Measurements from ENCODE around the gene SGTA. TPM values are rescaled to one million over a fixed set of nuclear protein-coding genes. Genes with fewer than 3 reads are reported as not detected.

SGTA gene
- total RNA-seq, 1 donor, result 39.4 TPM

DNA sequence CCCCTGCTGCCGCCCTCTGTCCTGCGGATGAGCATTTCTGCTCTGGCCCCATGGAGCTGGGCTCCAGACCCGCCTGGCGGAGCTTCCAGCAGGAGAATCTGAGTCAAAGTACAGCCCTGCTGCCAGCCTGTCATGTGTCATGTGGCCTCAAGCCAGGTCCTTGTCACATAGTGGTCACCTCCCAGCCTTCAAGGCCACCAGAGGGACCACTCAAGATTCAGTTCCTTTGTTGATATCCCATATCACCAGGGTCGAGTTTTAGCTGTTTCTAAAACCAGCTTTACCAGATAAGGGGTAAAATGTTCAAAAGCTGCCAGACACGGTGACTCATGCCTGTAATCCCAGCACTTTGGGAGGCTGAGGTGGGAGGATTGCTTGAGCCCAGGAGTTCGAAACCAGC lies 15.7 kb upstream of the SGTA start:
- TF ChIP-seq, protein P1, sequence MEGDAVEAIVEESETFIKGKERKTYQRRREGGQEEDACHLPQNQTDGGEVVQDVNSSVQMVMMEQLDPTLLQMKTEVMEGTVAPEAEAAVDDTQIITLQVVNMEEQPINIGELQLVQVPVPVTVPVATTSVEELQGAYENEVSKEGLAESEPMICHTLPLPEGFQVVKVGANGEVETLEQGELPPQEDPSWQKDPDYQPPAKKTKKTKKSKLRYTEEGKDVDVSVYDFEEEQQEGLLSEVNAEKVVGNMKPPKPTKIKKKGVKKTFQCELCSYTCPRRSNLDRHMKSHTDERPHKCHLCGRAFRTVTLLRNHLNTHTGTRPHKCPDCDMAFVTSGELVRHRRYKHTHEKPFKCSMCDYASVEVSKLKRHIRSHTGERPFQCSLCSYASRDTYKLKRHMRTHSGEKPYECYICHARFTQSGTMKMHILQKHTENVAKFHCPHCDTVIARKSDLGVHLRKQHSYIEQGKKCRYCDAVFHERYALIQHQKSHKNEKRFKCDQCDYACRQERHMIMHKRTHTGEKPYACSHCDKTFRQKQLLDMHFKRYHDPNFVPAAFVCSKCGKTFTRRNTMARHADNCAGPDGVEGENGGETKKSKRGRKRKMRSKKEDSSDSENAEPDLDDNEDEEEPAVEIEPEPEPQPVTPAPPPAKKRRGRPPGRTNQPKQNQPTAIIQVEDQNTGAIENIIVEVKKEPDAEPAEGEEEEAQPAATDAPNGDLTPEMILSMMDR (IDR thresholded peaks at IDR 0.05; ENCODE audit: insufficient read depth, low read length), result no peak
- H3K4me3 ChIP-seq (ENCODE audit: low read depth, low read length), result no peak overlapping the region
- peak; percentile 10 for DNase-seq (ENCODE audit: low read depth)

DNA sequence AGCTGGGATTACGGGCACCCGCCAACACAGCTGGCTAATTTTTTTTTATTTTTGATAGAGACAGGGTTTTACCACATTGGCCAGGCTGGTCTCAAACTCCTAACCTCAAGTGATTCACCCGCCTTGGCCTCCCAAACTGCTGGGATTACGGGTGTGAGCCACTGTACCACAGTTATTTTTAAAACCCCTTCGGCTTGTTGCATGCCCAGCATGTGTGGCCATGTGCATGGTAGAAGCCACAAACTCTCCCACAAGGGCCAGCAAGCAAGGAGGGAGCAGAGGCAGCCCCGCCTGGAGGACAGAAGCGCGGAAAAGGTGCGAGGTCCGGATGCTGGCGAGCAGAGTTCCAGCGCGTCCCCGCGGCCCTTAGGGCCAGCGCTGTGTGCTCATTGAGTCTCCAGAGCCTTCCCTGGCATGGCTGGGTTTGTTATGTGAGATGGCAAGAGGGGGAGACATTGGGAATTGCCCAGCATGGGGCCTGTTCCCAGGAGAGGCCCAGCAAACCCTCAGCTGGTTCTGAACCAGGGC lies 15.1 kb upstream of the SGTA start:
- TF ChIP-seq, protein P1 (IDR thresholded peaks at IDR 0.05; ENCODE audit: insufficient read depth, low read length), result no peak
- H3K4me3 ChIP-seq (ENCODE audit: low read depth, low read length), result no peak overlapping the region
- no peak for DNase-seq (ENCODE audit: low read depth)

DNA sequence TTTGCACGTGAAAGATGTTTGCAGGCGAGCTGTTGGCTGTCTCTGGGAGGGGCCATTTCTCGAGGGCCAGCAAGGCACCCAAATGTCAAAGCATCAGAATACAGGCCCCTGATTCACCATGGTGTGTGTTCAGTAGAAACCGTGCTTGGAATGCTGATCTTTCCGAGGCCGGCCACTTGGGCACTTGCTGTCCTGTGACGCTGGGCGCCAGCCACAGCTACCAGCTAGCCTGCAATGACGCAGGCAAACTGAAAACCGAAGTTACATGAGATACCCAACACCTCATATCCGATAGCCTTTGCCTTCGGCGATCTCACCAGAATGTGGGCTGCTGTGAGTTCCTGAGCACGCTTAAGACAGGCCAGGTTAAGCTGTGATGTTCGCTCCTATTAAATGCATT lies 14.2 kb upstream of the SGTA start:
- DNase-seq (ENCODE audit: low read depth), result no peak
- H3K4me3 ChIP-seq (ENCODE audit: low read depth, low read length), result no peak overlapping the region
- TF ChIP-seq, protein P1 (IDR thresholded peaks at IDR 0.05; ENCODE audit: insufficient read depth, low read length), result no peak

DNA sequence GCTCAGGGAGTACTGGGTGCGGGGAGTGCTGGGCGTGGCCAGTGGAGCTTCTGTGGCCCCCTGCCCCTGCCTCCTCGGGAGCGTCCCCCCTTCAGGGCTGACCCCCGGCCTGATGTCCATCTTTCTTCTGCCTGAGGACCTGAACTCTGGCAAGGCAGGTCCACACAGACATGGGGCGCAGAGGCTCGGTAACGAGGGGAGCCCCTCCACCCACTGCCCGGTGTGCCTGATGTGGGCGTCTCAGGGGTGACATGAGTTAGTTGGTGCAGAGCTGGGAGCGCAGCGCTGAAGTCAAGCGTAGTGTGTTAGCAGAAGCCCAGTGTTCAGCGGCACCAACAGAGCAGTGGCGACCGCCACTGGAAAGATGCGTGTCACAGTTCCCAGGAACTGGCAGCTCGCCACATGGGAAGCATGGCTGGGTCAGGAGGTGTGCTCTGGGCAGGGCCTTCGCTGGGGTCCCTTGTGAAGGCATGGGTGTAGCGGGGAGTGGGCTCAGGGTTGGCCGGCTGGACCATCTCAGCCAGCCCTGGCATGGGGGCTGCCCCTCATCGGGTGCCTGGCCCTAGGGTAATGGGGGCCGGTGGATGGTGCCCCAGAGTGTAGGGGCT lies 13.7 kb upstream of the SGTA start:
- TF ChIP-seq, protein P1 (IDR thresholded peaks at IDR 0.05; ENCODE audit: insufficient read depth, low read length), result no peak
- no peak overlapping the region for H3K4me3 ChIP-seq (ENCODE audit: low read depth, low read length)
- DNase-seq (ENCODE audit: low read depth), result no peak

DNA sequence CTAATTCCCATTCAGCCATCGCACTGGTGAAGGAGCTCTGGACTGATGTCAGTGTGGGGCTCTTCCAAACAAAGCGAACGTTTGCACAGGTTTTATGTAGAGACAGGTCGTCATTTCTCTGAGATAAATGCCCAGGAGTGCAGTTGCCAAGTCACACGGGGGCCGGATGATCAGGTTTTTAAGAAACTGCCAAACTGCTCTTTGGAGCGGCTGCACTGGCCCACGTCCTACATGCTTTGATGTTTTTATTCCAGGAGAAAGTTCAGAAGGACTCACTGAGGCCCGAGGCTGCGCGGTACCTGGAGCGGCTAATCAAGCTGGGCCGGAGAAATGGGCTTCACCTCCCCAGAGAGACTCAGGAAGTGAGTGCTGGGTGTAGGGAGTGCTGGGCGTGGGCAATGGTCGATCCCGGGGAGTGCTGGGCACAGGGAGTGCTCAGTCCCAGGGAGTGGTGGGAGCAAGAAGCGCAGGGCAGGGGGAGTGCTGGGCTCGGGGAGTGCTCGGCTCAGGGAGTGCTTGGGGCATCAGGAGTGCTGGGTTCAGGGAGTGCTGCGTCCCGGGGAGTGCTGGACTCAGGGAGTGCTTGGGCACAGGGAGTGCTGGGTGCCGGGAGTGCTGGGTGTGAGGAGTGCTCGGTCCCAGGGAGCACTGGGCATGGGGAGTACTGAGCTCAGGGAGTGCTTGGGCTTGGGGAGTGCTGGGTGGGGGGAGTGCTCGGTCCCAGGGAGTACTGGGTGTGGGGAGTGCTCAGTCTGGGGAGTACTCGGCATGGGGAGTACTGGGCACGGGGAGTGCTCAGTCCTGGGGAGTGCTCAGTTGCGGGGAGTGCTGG lies 13.0 kb upstream of the SGTA start:
- DNase-seq (ENCODE audit: low read depth), result no peak
- H3K4me3 ChIP-seq (ENCODE audit: low read depth, low read length), result no peak overlapping the region
- TF ChIP-seq, protein P1 (IDR thresholded peaks at IDR 0.05; ENCODE audit: insufficient read depth, low read length), result no peak

DNA sequence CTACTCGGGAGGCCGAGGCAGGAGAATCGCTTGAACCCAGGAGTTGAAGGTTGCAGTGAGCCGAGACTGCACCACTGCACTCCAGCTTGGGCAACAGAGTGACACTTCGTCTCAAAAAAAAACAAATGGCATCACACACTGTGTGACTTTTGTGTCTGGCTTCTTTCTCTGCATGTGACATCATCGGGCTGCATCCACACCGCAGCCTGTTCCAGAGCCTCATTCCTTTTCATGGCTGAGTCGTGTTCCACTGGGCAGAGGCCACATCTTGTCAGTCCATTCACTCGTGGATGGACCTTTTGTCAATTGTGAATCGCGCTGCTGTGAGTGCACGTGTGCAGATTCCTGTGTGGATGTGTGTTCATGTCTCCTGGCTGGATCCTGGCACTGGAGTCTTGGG lies 10.5 kb upstream of the SGTA start:
- TF ChIP-seq, protein P1 (IDR thresholded peaks at IDR 0.05; ENCODE audit: insufficient read depth, low read length), result no peak
- DNase-seq (ENCODE audit: low read depth), result no peak
- H3K4me3 ChIP-seq (ENCODE audit: low read depth, low read length), result no peak overlapping the region
